AG04450 (cell line): Measurements from ENCODE around the gene SORCS3. TPM values are rescaled to one million over a fixed set of nuclear protein-coding genes. Genes with fewer than 3 reads are reported as not detected.

ENCODE experiments used
- CTCF ChIA-PET: fragments of 300-600, 350-600 bp; formaldehyde crosslinking; extraction: SDS; loops from one replicate; lab custom pipeline; 2022; ENCODE audit warnings: antibody characterized with exemption, inconsistent platforms; lab: Charles Lee
- POLR2A ChIA-PET: fragments of 350-600 bp; formaldehyde crosslinking; extraction: SDS; loops from one replicate; lab custom pipeline; 2021; ENCODE audit warnings: antibody characterized with exemption, inconsistent platforms; lab: Yijun Ruan, JAX
- DNase-seq: peaks from one replicate; pipeline ENCODE4 v3.0.0-alpha.2; 2011; ENCODE audit warnings: low read depth, low spot score
- H3K27ac ChIP-seq: one replicate; pipeline ENCODE4 v1.5.1; 2012; ENCODE audit warnings: low read depth, low read length, control low read depth
- H3K27me3 ChIP-seq: one replicate; pipeline ENCODE4 v1.6.0; 2012; ENCODE audit warnings: low read length; ENCODE audit not compliant: control insufficient read depth, insufficient read depth
- H3K4me3 ChIP-seq: 2 replicates; pipeline ENCODE4 v1.5.1; 2011; ENCODE audit warnings: mild to moderate bottlenecking, low read depth, low read length, control low read depth
- H3K9me3 ChIP-seq: 2 replicates; pipeline ENCODE4 v1.5.1; 2012; ENCODE audit warnings: low read length; ENCODE audit not compliant: control insufficient read depth, insufficient read depth
- polyA plus RNA-seq: library from polyadenylated mRNA; depleted of rRNA; stranded (reverse); fragments of >200 nt; gene quantifications from 2 replicates; pipeline ENCODE4 v1.2.3, GENCODE V29; 2011
- TF ChIP-seq, protein P1 (sequence below): IDR thresholded peaks from 2 replicates; pipeline ENCODE4 v1.5.1; 2011; ENCODE audit warnings: low read depth, low read length, control low read depth, inconsistent platforms

SORCS3 gene
- polyA plus RNA-seq, 1 experiment: not detected

GRCh38 chr10:104819731-104820130 lies 178.6 kb downstream of the SORCS3 start:
- H3K9me3 ChIP-seq: peaks cover 21% of the 10 kb centered on the region
- CTCF ChIA-PET: no interaction called here
- POLR2A ChIA-PET: no interaction called here
- TF ChIP-seq, protein P1, sequence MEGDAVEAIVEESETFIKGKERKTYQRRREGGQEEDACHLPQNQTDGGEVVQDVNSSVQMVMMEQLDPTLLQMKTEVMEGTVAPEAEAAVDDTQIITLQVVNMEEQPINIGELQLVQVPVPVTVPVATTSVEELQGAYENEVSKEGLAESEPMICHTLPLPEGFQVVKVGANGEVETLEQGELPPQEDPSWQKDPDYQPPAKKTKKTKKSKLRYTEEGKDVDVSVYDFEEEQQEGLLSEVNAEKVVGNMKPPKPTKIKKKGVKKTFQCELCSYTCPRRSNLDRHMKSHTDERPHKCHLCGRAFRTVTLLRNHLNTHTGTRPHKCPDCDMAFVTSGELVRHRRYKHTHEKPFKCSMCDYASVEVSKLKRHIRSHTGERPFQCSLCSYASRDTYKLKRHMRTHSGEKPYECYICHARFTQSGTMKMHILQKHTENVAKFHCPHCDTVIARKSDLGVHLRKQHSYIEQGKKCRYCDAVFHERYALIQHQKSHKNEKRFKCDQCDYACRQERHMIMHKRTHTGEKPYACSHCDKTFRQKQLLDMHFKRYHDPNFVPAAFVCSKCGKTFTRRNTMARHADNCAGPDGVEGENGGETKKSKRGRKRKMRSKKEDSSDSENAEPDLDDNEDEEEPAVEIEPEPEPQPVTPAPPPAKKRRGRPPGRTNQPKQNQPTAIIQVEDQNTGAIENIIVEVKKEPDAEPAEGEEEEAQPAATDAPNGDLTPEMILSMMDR: no peak
- no peak overlapping the region for H3K4me3 ChIP-seq
- no peaks in the 10 kb centered on the region for H3K27me3 ChIP-seq
- no peak overlapping the region for H3K27ac ChIP-seq
- no peak for DNase-seq

GRCh38 chr10:104822088-104822487 lies 181.0 kb downstream of the SORCS3 start:
- Histone ChIP-seq H3K27me3 (no peaks in the 10 kb centered on the region), H3K4me3 (no peak overlapping the region), H3K27ac (no peak overlapping the region), H3K9me3 (peaks cover 24% of the 10 kb centered on the region)
- DNase-seq: no peak
- TF ChIP-seq, protein P1: no peak
- ChIA-PET CTCF (no interaction called here), POLR2A (no interaction called here)

- TF ChIP-seq, protein P1: no peak
- no peak for DNase-seq
- no peaks in the 10 kb centered on the region for H3K27me3 ChIP-seq
- ChIA-PET POLR2A (no interaction called here), CTCF (no interaction called here)
- H3K4me3 ChIP-seq: no peak overlapping the region
- no peak overlapping the region for H3K27ac ChIP-seq
- peaks cover 17% of the 10 kb centered on the region for H3K9me3 ChIP-seq
Measured at GRCh38 chr10:104824380-104825006, 183.4 kb downstream of the SORCS3 start.

DNA sequence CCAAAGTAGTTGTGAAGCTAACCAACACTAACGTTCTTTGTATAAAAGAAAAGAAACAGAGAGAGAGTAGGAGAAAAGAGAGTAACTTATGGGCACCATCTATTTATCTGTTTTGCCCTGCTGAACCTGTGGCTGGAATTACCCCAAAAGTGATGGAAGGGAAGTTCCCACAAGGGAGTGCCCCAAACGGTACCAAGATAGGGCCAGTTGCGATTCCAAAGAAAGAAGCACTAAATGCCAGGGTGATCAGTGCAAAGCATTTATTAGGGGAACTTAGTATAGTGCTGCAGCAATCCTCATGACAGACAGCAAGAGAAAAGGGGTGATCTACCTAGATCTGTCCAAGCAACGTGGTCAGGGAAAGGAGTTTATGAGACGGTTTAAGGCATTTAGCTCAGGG lies 190.2 kb downstream of the SORCS3 start:
- H3K27ac ChIP-seq: no peak overlapping the region
- DNase-seq: no peak
- no peak overlapping the region for H3K4me3 ChIP-seq
- no peaks in the 10 kb centered on the region for H3K27me3 ChIP-seq
- CTCF ChIA-PET: no interaction called here
- TF ChIP-seq, protein P1: no peak
- POLR2A ChIA-PET: no interaction called here
- H3K9me3 ChIP-seq: peaks cover 4% of the 10 kb centered on the region

GRCh38 chr10:104834580-104834979 lies 193.5 kb downstream of the SORCS3 start:
- POLR2A ChIA-PET: no interaction called here
- CTCF ChIA-PET: no interaction called here
- DNase-seq: no peak
- Histone ChIP-seq H3K27me3 (no peaks in the 10 kb centered on the region), H3K4me3 (no peak overlapping the region), H3K27ac (no peak overlapping the region), H3K9me3 (peaks cover 19% of the 10 kb centered on the region)
- TF ChIP-seq, protein P1: no peak
